SK-N-SH treated with all-trans-retinoic acid at 6 μM for 48 hours (cell line): Measurements from ENCODE around the gene VRK2.

ENCODE experiments used
- ARNTL ChIP-seq: fragments of 450-650 bp; formaldehyde crosslinking; IDR thresholded peaks from 2 replicates; pipeline ENCODE4 v1.5.0; 2020; ENCODE audit warnings: low read depth, mild to moderate bottlenecking, moderate library complexity, borderline replicate concordance
- ESRRG ChIP-seq: fragments of 250-450 bp; sonication (Bioruptor Pico); IDR thresholded peaks from 2 replicates; pipeline ENCODE4 v1.6.1; 2021; ENCODE audit warnings: mild to moderate bottlenecking
- ISL1 ChIP-seq: fragments of 250-450 bp; sonication (Bioruptor Pico); IDR thresholded peaks from 2 replicates; pipeline ENCODE4 v2.1.2; 2022; ENCODE audit warnings: mild to moderate bottlenecking, moderate library complexity
- OSR1 ChIP-seq: fragments of 250-450 bp; sonication (Bioruptor Pico); IDR thresholded peaks from 2 replicates; pipeline ENCODE4 v1.8.0; 2022; ENCODE audit warnings: moderate library complexity, mild to moderate bottlenecking, inconsistent platforms
- SNAI2 ChIP-seq: fragments of 250-450 bp; sonication (Bioruptor Pico); IDR thresholded peaks from 2 replicates; pipeline ENCODE4 v1.5.0; 2020; ENCODE audit warnings: mild to moderate bottlenecking, moderate library complexity
- TCF4 ChIP-seq: fragments of 250-450 bp; sonication (Bioruptor Pico); IDR thresholded peaks from 2 replicates; pipeline ENCODE4 v1.8.0; 2021; ENCODE audit warnings: mild to moderate bottlenecking, moderate library complexity, borderline replicate concordance
- TOX ChIP-seq: fragments of 250-450 bp; sonication (Bioruptor Pico); IDR thresholded peaks from 2 replicates; pipeline ENCODE4 v1.8.0; 2021; ENCODE audit warnings: mild to moderate bottlenecking, moderate library complexity, borderline replicate concordance
- ZC3H10 ChIP-seq: fragments of 250-450 bp; sonication (Bioruptor Pico); IDR thresholded peaks from 2 replicates; pipeline ENCODE4 v1.5.1; 2021; ENCODE audit warnings: mild to moderate bottlenecking, moderate library complexity
- ZFP3 ChIP-seq: fragments of 250-450 bp; sonication (Bioruptor Pico); IDR thresholded peaks from 2 replicates; pipeline ENCODE4 v1.5.0; 2020; ENCODE audit warnings: mild to moderate bottlenecking, moderate library complexity
- ZFP30 ChIP-seq: fragments of 450-650 bp; formaldehyde crosslinking; IDR thresholded peaks from 2 replicates; pipeline ENCODE4 v1.5.0; 2022; ENCODE audit warnings: mild to moderate bottlenecking, moderate library complexity
- ZNF70 ChIP-seq: fragments of 450-650 bp; formaldehyde crosslinking; IDR thresholded peaks from 2 replicates; pipeline ENCODE4 v1.5.0; 2020; ENCODE audit warnings: mild to moderate bottlenecking, moderate library complexity
- ZNF8 ChIP-seq: fragments of 450-650 bp; formaldehyde crosslinking; IDR thresholded peaks from 2 replicates; pipeline ENCODE4 v1.5.0; 2020; ENCODE audit warnings: mild to moderate bottlenecking, moderate library complexity
- TF ChIP-seq, protein P1 (sequence below): fragments of 250-450 bp; sonication (Bioruptor Pico); IDR thresholded peaks from 2 replicates; pipeline ENCODE4 v1.8.0; 2021; ENCODE audit warnings: low read depth, mild to moderate bottlenecking, moderate library complexity, borderline replicate concordance

DNA sequence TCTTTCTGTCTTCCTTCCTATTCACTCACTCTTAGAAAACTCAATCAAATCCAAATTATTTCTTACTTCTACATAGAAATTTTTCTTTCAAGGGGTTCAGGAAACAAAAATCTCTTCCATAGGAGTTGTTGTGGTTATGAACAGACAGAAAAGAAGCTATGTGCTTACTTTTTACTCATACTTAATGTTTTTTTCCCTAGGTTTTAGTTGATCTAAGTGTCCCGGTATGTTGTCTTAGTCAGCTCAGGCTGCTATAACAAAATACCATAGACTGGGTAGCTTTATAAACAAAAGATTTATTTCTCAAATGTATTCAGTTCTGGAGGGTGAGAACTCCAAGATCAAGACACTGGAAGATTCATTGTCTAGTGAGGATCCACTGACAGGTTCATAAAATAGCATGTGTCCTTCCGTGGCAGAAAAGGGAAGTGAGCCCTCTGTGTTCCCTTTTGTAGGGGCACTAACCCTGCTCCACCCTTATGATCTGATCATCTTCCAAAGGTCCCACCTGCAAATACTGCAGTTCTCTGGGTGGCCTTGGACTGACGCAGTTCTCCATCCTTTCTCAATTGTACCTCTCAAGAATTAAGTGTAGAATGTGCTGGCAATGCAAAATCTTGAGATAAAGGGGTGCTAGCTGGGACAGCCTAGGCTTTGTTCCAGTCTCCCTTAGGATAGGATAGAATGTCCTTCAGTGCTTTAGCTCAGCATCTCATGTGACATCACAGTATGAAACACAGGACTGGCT lies 14.4 kb upstream of the VRK2 start:
- TF ChIP-seq ARNTL (CRISPR knock-in tag) (no peak), ISL1 (CRISPR knock-in tag) (no peak), ZC3H10 (CRISPR knock-in tag) (no peak), ZNF8 (no peak), ZFP30 (CRISPR knock-in tag) (no peak), TCF4 (CRISPR knock-in tag) (no peak), SNAI2 (CRISPR knock-in tag) (no peak), ZNF70 (CRISPR knock-in tag) (no peak), ESRRG (no peak), OSR1 (CRISPR knock-in tag) (no peak), TOX (CRISPR knock-in tag) (no peak), ZFP3 (CRISPR knock-in tag) (no peak)
- TF ChIP-seq, protein P1, sequence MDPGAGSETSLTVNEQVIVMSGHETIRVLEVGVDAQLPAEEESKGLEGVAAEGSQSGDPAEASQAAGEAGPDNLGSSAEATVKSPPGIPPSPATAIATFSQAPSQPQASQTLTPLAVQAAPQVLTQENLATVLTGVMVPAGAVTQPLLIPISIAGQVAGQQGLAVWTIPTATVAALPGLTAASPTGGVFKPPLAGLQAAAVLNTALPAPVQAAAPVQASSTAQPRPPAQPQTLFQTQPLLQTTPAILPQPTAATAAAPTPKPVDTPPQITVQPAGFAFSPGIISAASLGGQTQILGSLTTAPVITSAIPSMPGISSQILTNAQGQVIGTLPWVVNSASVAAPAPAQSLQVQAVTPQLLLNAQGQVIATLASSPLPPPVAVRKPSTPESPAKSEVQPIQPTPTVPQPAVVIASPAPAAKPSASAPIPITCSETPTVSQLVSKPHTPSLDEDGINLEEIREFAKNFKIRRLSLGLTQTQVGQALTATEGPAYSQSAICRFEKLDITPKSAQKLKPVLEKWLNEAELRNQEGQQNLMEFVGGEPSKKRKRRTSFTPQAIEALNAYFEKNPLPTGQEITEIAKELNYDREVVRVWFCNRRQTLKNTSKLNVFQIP (CRISPR knock-in tag) = no peak
